ENCODE data around the gene SP100.

The SP100 gene

DNA sequence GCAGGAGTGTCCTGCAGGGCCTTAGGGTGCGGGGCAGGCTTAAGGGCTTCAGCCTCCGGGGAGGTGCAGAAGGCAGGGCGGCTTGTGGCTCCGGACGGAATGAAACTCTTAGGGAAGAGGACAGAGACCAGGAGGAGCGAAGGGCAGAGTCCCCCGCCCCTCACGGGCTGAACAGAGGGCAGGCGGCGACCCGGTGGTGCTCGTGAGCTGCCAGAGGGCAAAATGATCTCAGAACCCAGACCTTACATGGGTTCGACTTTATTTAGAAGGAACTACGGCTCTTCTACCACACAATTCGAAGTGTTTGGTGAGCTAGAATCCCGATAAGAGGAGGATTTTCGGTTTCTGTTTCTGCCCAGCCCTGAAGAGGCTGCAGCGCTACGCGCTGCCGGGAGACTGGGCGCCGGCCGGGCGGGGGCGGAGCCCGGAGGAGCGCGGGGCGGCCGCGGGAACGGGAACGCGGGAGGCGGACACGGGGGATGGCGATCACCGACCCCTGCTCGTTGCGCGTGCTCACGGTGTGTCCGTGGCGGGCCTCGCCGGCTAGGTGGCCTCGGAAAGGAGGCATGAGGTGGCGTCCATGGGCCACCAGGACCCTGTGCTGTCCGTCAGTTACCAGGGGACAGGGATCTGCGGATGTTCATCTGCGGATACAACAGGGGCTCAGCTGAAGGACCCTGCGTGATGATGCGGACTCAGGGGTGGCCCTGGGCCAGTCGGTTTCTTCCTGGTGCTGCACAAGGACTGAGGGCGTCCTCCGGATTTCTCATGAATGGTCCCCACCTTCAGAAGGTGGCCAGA, 4.2 kb upstream of the SP100 start:
- TF ChIP-seq GATA1 (IDR thresholded peaks at IDR 0.05; ENCODE audit: low read depth, low read length) (no peak), POLR2A (IDR thresholded peaks at IDR 0.05; ENCODE audit: low read length) (peak; percentile 88)

DNA sequence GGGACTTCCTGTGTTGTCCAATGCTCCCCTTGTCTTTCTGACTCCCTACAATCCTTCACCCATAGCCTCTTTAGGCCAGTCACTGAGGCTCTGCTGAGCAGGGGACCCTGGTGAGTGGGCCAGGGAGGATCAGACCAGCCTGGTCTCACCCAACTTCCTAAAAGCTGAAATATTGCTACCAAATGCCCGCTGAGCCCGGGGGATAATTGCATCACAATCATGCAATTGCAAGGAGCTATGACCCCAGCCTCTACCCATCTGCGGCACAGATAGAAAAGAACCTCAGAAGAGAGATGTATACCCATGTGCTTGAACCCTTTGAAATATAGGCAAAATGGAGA, 3.7 kb upstream of the SP100 start:
- peak; percentile 38 to 58 for DNase-seq
- TF ChIP-seq POLR2A (IDR thresholded peaks at IDR 0.05; ENCODE audit: low read length) = no peak
- TF ChIP-seq GATA1 (IDR thresholded peaks at IDR 0.05; ENCODE audit: low read depth, low read length) = no peak

More for the DNA sequence above, 4.2 kb upstream of the SP100 start:
- peak; percentile 85 to 88 for DNase-seq

DNA sequence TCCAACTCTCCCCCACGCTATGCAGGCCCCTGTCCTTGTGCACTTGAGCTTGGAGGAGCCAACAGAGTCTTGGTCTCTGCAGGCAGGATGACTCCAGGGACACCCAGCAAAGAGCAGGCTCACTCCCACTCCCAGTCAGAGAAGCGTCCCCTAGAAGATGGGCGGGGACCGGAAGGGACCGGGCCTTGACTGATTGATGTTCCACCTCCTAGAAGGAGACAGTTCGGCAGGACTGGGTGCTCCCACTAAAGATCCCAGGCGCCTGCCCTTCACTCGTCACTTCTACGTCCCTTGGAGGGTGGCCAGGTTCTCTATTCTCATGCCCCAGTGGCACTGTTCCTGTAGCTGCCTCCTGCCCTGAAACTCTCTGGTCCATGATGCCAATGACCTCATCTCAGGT, 3.2 kb upstream of the SP100 start:
- TF ChIP-seq GATA1 (IDR thresholded peaks at IDR 0.05; ENCODE audit: low read depth, low read length) (no peak), POLR2A (IDR thresholded peaks at IDR 0.05; ENCODE audit: low read length) (no peak)
- DNase-seq = no peak

DNA sequence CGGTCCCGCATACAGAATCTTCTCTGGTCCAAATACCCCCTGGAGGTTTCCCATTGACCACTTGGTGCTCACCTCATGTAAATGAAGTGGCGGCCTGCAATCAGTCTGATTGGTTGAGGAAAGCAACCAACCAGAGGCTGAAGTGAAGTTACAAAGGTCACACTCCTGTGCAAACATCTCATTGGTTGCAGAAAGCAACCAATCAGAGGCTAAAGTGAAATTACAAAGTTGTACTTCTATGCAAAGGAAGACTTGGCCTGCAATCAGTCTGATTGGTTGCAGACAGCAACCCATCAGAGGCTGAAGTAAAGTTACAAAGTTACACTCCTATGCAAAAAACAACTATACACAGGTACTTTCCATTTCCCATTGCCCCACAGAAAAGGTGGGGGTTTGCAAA, 2.5 kb upstream of the SP100 start:
- peak; percentile 16 to 49 for DNase-seq
- TF ChIP-seq POLR2A (IDR thresholded peaks at IDR 0.05; ENCODE audit: low read length) (no peak), GATA1 (IDR thresholded peaks at IDR 0.05; ENCODE audit: low read depth, low read length) (no peak)

DNA sequence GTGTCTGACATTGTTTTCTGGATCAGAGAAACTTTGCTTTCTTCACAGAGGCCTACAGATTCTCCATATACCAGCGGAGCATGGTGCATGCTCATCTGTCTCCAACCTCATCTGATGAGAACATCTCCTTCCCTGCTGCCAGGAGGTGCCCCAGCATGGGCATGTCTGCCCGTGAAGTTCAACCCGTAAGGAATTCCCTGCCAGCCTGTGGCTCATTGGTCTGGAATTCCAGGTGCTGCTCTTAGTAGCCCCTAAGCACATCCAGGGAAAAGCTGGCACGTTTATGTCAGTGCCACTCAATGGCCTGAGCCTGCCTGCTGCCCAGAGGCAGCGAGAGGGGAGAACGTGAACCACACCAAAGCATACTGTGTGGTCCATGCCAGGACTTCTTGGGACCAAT, 1.7 kb upstream of the SP100 start:
- DNase-seq = no peak
- TF ChIP-seq POLR2A (IDR thresholded peaks at IDR 0.05; ENCODE audit: low read length) = no peak
- no peak for TF ChIP-seq GATA1 (IDR thresholded peaks at IDR 0.05; ENCODE audit: low read depth, low read length)

DNA sequence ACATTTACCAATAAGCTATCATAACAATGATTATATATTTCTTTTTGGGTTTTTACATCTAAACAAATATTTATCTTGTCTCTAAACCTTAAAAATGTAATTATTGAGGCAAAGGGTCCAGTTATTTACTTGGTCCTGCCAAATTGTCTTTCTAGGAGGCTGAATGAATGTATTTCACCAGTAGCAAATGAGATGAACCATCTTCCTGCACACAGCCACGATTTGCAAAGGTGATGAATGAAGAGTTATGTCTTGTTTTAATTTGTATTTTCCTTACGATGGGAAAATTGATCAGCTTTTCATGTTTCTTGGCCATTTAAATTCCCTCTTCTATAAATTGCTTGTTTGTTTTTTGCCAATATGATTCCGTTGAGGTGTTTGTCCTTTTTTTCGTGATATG, 1.4 kb downstream of the SP100 start:
- peak in 1 of 2 experiments; percentile 26 for DNase-seq
- TF ChIP-seq GATA1 (IDR thresholded peaks at IDR 0.05; ENCODE audit: low read depth, low read length) (no peak), POLR2A (IDR thresholded peaks at IDR 0.05; ENCODE audit: low read length) (no peak)

DNA sequence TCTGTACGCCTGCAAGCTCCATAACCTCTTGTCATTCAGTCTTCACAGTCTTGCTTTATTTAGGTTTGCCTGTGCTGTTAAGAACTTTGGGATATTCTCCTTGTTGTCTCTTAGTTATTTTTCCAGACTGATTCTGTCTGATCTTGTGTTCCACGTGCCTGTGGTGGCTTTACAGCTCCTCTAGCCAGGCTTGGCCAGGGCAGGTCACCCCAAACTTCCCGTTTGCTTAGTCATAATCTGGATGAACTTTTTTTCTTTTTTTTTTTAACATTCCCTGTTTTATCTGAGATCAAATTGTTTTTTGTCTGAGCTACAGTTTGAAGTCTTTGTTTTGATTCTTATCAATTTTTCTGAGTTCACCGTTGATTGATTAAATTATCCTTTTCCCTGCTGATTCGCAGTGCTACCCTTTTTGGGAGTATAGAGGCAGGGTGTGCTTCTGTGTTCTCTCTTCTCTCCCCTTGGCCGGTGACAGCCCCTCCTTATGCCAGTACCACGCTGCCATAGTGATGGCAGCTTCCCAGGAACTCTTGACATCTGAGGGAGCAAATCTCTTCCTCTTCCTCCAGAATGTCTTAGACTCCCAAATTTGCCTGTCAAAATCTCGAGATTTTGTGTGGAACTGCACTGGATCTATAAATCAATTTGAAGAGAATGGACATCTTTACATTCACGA, 2.5 kb downstream of the SP100 start:
- DNase-seq = peak in 1 of 2 experiments; percentile 23
- TF ChIP-seq GATA1 (IDR thresholded peaks at IDR 0.05; ENCODE audit: low read depth, low read length) (no peak), POLR2A (IDR thresholded peaks at IDR 0.05; ENCODE audit: low read length) (no peak)

DNA sequence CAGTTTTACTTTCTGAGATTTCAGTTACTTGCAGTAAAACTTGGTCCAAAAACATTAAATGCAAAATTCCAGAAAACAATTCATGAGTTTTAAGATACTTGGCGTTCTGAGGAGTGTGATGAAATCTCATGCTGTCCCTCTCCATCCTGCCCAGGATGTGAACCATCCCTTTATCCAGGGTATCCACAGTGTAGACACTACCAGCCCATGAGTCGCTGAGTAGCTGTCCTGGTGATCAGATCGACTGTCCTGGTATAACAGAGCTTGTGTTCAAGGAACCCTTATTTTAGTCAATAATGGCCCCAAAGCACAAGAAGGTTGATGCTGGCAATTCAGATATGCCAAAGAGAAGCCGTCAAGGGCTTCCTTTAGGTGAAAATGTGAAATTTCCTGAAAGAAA, 3.2 kb downstream of the SP100 start:
- DNase-seq = no peak
- TF ChIP-seq GATA1 (IDR thresholded peaks at IDR 0.05; ENCODE audit: low read depth, low read length) (no peak), POLR2A (IDR thresholded peaks at IDR 0.05; ENCODE audit: low read length) (no peak)

DNA sequence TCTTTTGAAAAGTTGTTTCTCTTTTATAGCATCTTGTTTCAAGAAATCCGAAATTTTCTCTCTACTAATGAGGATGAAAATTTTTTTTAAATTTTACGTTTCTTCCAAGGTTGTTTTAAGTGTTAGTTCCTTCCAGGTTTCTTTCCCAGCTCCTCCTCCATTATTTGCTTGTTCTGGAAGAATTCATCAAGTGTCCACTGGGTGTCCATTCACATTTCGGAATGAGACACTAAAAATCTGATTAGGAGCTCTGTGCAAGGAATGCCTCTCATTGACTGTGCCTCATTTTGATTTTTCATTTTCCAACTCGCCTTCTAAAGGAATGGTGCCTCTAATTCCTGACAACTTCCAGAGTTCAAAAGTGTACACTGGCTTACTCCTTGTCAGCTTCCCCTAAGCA, 6.1 kb downstream of the SP100 start:
- no peak for TF ChIP-seq POLR2A (IDR thresholded peaks at IDR 0.05; ENCODE audit: low read length)
- no peak for TF ChIP-seq GATA1 (IDR thresholded peaks at IDR 0.05; ENCODE audit: low read depth, low read length)
- no peak for DNase-seq

DNA sequence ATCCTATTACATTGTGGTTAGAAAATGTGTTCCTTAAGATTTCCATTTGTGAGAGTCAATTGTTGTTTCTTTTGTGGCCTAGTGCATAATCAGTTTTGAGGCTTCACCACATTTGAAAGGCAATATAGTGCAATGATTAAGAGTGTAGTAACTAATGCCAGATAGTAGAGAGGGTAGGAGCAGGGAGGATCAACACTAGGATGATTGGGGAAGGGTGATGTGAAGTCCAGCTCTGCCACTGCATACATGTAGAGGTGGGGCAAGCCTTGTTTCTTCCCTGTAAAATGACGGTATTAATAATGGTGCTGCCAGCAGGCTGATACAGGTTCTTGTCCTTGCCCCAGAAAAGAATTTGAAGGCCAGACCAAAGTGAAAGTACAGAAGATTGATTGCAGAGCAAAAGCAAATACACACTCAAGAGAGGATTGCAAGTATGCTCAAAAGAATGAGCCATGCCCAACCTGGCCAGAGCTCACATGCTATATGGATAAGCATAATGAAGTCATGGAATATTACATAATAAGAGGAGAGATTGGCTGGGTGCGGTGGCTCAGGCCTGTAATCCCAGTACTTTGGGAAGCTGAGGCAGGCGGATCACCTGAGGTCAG, 8.0 kb downstream of the SP100 start:
- no peak for DNase-seq
- no peak for TF ChIP-seq GATA1 (IDR thresholded peaks at IDR 0.05; ENCODE audit: low read depth, low read length)
- no peak for TF ChIP-seq POLR2A (IDR thresholded peaks at IDR 0.05; ENCODE audit: low read length)

DNA sequence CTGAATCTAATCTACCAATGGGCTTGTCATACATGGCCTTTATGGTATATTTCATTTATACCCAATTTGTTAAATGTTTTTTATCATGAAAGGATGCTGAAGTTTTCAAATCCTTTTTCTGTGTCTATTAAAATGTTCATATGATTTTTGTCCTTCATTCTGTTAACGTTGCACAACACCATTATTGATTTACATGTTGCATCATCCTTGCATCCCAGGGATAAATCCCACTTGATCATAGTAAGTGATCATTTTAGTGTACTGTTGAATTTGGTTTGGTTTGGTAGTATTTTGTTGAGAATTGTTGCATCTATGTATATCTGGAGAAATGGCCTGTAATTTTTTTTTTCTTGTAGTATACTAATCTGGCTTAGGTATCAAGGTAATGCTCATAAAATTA, 9.4 kb downstream of the SP100 start:
- DNase-seq = no peak
- TF ChIP-seq GATA1 (IDR thresholded peaks at IDR 0.05; ENCODE audit: low read depth, low read length) (no peak), POLR2A (IDR thresholded peaks at IDR 0.05; ENCODE audit: low read length) (no peak)

DNA sequence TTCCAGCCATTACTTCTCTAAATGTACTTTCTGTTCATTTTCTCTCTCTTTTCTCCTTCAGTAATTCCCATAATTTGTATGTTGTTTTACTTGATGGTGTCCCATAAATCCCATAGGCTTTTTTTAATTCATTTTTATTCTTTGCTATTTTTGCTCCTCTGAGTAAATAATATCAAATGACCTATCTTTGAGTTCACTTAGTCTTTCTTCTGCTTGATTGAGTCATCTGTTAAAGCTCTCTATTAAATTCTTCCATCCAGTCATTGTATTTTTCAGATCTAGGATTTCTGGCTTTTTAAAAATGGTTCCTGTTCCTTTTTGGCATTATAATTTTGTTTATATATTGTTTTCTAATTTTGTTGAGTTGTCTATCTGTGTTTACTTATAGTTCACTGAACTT, 13.5 kb downstream of the SP100 start:
- no peak for DNase-seq
- no peak for TF ChIP-seq GATA1 (IDR thresholded peaks at IDR 0.05; ENCODE audit: low read depth, low read length)
- no peak for TF ChIP-seq POLR2A (IDR thresholded peaks at IDR 0.05; ENCODE audit: low read length)

DNA sequence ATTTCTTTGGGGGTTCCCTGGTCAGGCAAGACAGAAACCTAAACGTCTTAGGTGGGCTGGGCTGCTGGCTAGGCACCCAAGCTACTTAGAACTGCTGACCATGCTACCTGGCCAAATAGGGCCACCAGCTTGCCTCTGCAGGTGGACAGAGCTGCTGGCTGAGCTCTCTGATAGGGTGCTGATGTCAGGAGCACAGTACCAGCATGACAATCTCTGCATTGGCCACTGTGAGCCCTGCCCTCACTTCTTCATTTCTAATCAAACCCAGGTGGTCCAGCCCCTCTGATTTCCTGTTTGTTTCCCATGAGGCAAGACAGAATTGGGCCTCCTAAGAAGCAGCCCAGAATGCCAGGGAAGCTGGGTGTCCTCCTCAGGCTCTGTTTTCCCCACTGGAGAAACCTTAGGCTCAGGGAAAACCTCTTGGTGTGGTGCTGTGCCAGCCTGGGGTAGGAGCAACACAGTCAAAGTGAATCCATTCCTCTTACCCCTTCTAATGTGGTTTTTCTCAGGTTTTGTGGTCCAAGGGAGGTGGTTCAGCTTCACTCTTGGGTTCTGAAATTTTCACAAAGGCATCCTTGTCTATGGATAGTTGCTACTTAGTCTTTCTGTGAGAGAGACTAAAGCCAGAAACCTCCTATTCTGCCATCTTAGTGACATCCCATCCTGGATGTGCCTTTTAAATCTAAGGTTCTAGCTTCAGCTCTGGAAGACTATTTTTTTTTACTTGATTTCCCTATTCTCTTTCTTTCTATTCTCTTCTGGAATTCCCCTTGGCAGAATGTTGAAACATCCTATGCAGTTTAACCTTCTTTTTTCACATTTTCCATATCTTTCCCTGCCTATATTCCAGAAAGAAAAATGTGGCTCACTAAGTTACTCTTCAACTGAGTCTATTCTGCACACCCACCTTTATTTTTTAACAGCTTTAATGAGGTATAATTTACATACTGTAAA, 15.2 kb downstream of the SP100 start:
- no peak for TF ChIP-seq POLR2A (IDR thresholded peaks at IDR 0.05; ENCODE audit: low read length)
- no peak for TF ChIP-seq GATA1 (IDR thresholded peaks at IDR 0.05; ENCODE audit: low read depth, low read length)

More for the DNA sequence above, 15.2 kb downstream of the SP100 start:
- no peak for DNase-seq
